WI38 (cell line): ENCODE data around the gene SCN10A.

Experiments
- H3K4me3 ChIP-seq: 2 replicates; pipeline ENCODE4 v1.5.1; 2011; ENCODE audit warnings: low read depth, mild to moderate bottlenecking, control low read depth, low read length
- CTCF ChIP-seq: IDR thresholded peaks from 2 replicates; pipeline ENCODE4 v1.5.1; 2012; ENCODE audit warnings: low read depth, mild to moderate bottlenecking, control low read depth, low read length

The SCN10A gene

GRCh38 chr3:38824349-38824748, 8.3 kb upstream of the SCN10A start:
- H3K4me3 ChIP-seq: no peak overlapping the region
- TF ChIP-seq CTCF: no peak

GRCh38 chr3:38823722-38824121, 7.7 kb upstream of the SCN10A start:
- TF ChIP-seq CTCF: no peak
- no peak overlapping the region for H3K4me3 ChIP-seq

GRCh38 chr3:38823186-38823585, 7.2 kb upstream of the SCN10A start:
- no peak overlapping the region for H3K4me3 ChIP-seq
- TF ChIP-seq CTCF: no peak

- no peak for TF ChIP-seq CTCF
- H3K4me3 ChIP-seq: no peak overlapping the region
Measured at GRCh38 chr3:38811822-38812221, 4.2 kb downstream of the SCN10A start.

GRCh38 chr3:38805765-38806386, 10.1 kb downstream of the SCN10A start:
- TF ChIP-seq CTCF: no peak
- no peak overlapping the region for H3K4me3 ChIP-seq

- TF ChIP-seq CTCF: no peak
- no peak overlapping the region for H3K4me3 ChIP-seq
Measured at GRCh38 chr3:38805004-38805403, 11.0 kb downstream of the SCN10A start.

GRCh38 chr3:38800511-38800910, 15.5 kb downstream of the SCN10A start:
- TF ChIP-seq CTCF: no peak
- no peak overlapping the region for H3K4me3 ChIP-seq
